SH-SY5Y (cell line): ENCODE data around the gene PTHLH.

Source experiments
- GATA2 ChIP-seq: IDR thresholded peaks from 2 replicates; pipeline ENCODE4 v1.6.1; 2011; ENCODE audit warnings: mild to moderate bottlenecking, low read depth, low read length
- GATA3 ChIP-seq: IDR thresholded peaks from 2 replicates; pipeline ENCODE4 v1.6.1; 2011; ENCODE audit warnings: low read depth, mild to moderate bottlenecking, low read length, moderate library complexity

- no peak for TF ChIP-seq GATA3
- TF ChIP-seq GATA2, result no peak
Observed at GRCh38 chr12:27969624-27970400, 2.7 kb downstream of the PTHLH start.
